Panc1 (cell line): ENCODE measurements around the gene MATN4. TPM values are rescaled to one million over a fixed set of nuclear protein-coding genes. Genes with fewer than 3 reads are reported as not detected.

Source experiments
- ATAC-seq: fragments of 200-7000 bp; cut with Tn5 transposase; 2 replicates; pipeline ENCODE4 v1.9.1; 2020; ENCODE audit warnings: mild to moderate bottlenecking, moderate library complexity
- BruUV-seq: library from RNA; stranded (reverse); fragments of 400-500 nt; replicated peaks from 2 replicates; lab custom pipeline; 2021; lab: Mats Ljungman, UMichigan
- CTCF ChIA-PET: fragments of 300-600 bp; sonication (Branson Sonifier 250); formaldehyde crosslinking; loops from one replicate; lab custom pipeline; 2022; ENCODE audit warnings: antibody characterized with exemption; lab: Charles Lee
- POLR2A ChIA-PET: fragments of 300-600 bp; sonication (Branson Sonifier 250); formaldehyde crosslinking; loops from one replicate; lab custom pipeline; 2022; ENCODE audit warnings: antibody characterized with exemption; lab: Charles Lee
- DNase-seq: peaks from one replicate; pipeline ENCODE4 v3.0.0-alpha.2; 2010; ENCODE audit warnings: low read depth, low spot score
- H3K27ac ChIP-seq: 2 replicates; pipeline ENCODE4 v1.5.1; 2011; ENCODE audit warnings: mild to moderate bottlenecking, low read length, inconsistent platforms
- H3K27me3 ChIP-seq: fragments of 200-500 bp; sonication (Bioruptor generic); 2 replicates; pipeline ENCODE4 v1.6.0; 2014; ENCODE audit warnings: low read length, inconsistent platforms; ENCODE audit not compliant: control insufficient read depth, insufficient read depth
- H3K36me3 ChIP-seq: fragments of 200-500 bp; sonication (Bioruptor generic); 2 replicates; pipeline ENCODE4 v1.5.1; 2014; ENCODE audit warnings: inconsistent platforms, mild to moderate bottlenecking, low read length, moderate library complexity; ENCODE audit not compliant: control insufficient read depth, insufficient read depth
- H3K4me1 ChIP-seq: 2 replicates; pipeline ENCODE4 v1.5.1; 2011; ENCODE audit warnings: inconsistent platforms, mild to moderate bottlenecking, low read length, moderate library complexity; ENCODE audit not compliant: control insufficient read depth, insufficient read depth
- H3K4me3 ChIP-seq, 2 experiments: 2 replicates each; pipeline ENCODE4 v1.5.1; 2011 to 2012; ENCODE audit warnings: low read depth in 2 of 2, low read length in 2 of 2, mild to moderate bottlenecking in 2 of 2, inconsistent platforms in 1 of 2, moderate library complexity in 1 of 2
- H3K9me3 ChIP-seq: fragments of 200-500 bp; sonication (Bioruptor generic); 2 replicates; pipeline ENCODE4 v1.5.1; 2014; ENCODE audit warnings: low read depth, mild to moderate bottlenecking, inconsistent platforms, low read length, moderate library complexity; ENCODE audit not compliant: control insufficient read depth, insufficient read depth
- CTCF ChIP-seq: fragments of 450-650 bp; IDR thresholded peaks from 2 replicates; pipeline ENCODE4 v1.5.1; 2017; ENCODE audit warnings: mild to moderate bottlenecking
- POLR2AphosphoS5 ChIP-seq: IDR thresholded peaks from 2 replicates; pipeline ENCODE4 v1.6.1; 2012; ENCODE audit warnings: mild to moderate bottlenecking, low read depth, low read length, moderate library complexity
- REST ChIP-seq, 2 experiments: IDR thresholded peaks; 2 replicates each; pipeline ENCODE4 v1.6.1; 2011 to 2012; ENCODE audit warnings: low read depth in 2 of 2, control low read depth in 1 of 2, low read length in 1 of 2, mild to moderate bottlenecking in 1 of 2, moderate library complexity in 1 of 2; ENCODE audit not compliant: insufficient read depth in 1 of 2
- SIN3A ChIP-seq: IDR thresholded peaks from 2 replicates; pipeline ENCODE4 v1.6.1; 2012; ENCODE audit warnings: low read depth, mild to moderate bottlenecking, low read length, moderate library complexity, borderline replicate concordance; ENCODE audit not compliant: insufficient read depth
- TCF7L2 ChIP-seq: IDR thresholded peaks from 2 replicates; pipeline ENCODE4 v1.6.1; 2011; ENCODE audit warnings: mild to moderate bottlenecking, low read depth, low read length, inconsistent platforms
- in situ Hi-C: cut with HindIII; loops from 2 replicates; pipeline ENCODE4 v1.10.0; 2016; ENCODE audit warnings: low sequenced_read_pairs, low pct_unique_long_range_greater_than_20kb
- intact Hi-C: fragments of 100-400 bp; cut with micrococcal nuclease; formaldehyde crosslinking; loops from one replicate; pipeline ENCODE4 v1.10.0; 2022; ENCODE audit not compliant: unreplicated experiment
- total RNA-seq: library from RNA; stranded (reverse); gene quantifications from one replicate; pipeline ENCODE4 v1.2.1, GENCODE V29; 2021; ENCODE audit not compliant: unreplicated experiment

MATN4 gene
- total RNA-seq, 1 experiment from 2014 or later: 0.15 TPM

- in situ Hi-C loops: no loop called here
- DNase-seq: no peak
- Histone ChIP-seq H3K36me3 (no peaks in the 10 kb centered on the region), H3K9me3 (no peaks in the 10 kb centered on the region), H3K4me1 (peaks cover 10% of the 10 kb centered on the region), H3K27me3 (no peaks in the 10 kb centered on the region), H3K4me3 (no peak overlapping the region), H3K27ac (no peak overlapping the region; the same call in 1 of the 2 replicates)
- ChIA-PET CTCF (interaction anchor here (0.5 to 1.1 kb wide), 14 partner anchors 19 to 1844 kb away, joined by 3 to 8 read pairs (median 5); no protein-coding TSS in a partner anchor), POLR2A (no interaction called here)
- no peak for TF ChIP-seq SIN3A
- no peak for TF ChIP-seq REST (IDR thresholded peaks at IDR 0.05; ENCODE audit: insufficient read depth in 1 of 2, low read depth in 2 of 2, low read length in 1 of 2)
- no peak for TF ChIP-seq POLR2AphosphoS5
- TF ChIP-seq CTCF: no peak
- TF ChIP-seq TCF7L2: no peak
- intact Hi-C loops: no loop called here
- BruUV-seq: no TSS peak
- ATAC-seq: no peak
Measured at GRCh38 chr20:45318386-45318939, 10.4 kb upstream of the MATN4 start.

- ATAC-seq (no peak), DNase-seq (no peak)
- Histone ChIP-seq H3K27ac (no peak overlapping the region), H3K9me3 (no peaks in the 10 kb centered on the region), H3K4me1 (peaks cover 10% of the 10 kb centered on the region), H3K4me3 (no peak overlapping the region), H3K27me3 (no peaks in the 10 kb centered on the region), H3K36me3 (no peaks in the 10 kb centered on the region)
- intact Hi-C loops (no loop called here), in situ Hi-C loops (no loop called here)
- BruUV-seq: no TSS peak
- CTCF ChIA-PET: interaction anchor here (0.5 kb wide), 2 partner anchors 15 to 52 kb away, joined by 3 to 5 read pairs; no protein-coding TSS in a partner anchor
- POLR2A ChIA-PET: no interaction called here
- TF ChIP-seq POLR2AphosphoS5 (no peak), TCF7L2 (no peak), CTCF (no peak), SIN3A (no peak), REST (IDR thresholded peaks at IDR 0.05; ENCODE audit: insufficient read depth in 1 of 2, low read depth in 2 of 2, low read length in 1 of 2) (no peak)
Measured at GRCh38 chr20:45317826-45318225, 9.7 kb upstream of the MATN4 start.
